Epidermal melanocyte (primary cell): ENCODE results near the gene PCNP.
"Not testable (repeated sequence)": the region's sequence is repeated elsewhere in the genome, so short reads cannot be mapped to it uniquely, and the experiment has no call there.

Experiments used
- DNase-seq: peaks from one replicate; pipeline ENCODE4 v3.0.0; 2011; ENCODE audit warnings: low spot score; ENCODE audit not compliant: insufficient read length

PCNP gene

DNA sequence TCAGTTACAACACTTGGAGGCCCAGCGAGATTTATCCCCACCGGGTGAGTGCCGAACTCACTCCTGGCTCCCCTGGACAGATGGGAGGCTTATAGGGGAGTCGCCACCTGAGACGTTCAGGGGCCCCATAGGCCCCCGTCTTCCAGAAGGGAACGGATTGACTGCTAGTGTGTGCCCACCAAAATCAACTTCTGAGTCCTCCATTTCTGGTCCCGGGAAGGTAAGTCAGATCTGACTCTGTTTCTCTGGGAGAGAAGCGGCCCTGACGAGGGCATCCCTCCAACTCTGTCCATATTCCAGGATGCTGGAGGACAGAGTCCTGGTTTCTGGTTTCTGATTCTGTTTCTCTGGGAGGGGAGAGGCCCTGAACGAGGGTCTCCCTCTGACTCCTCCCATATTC lies 58.6 kb downstream of the PCNP start:
- DNase-seq: no peak

DNA sequence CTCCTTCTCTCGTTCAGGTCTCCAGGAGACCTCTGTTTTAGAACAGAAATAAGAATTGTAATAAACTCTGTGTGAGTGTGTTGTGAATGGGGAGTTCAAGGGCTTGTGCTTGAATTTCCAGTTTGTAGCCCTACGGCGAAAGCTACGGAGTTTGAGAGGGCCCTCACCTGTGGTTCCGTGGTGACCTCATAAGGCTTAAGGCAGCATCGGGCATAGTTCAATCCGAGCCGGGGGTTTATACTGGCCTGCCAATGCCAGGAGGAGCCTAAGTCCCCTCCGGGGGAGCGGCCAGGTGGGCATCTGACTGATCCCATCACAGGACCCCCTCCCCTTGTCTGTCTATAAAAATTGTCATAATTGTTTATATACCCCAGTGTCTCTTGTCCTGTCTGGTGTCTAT lies 59.2 kb downstream of the PCNP start:
- no peak for DNase-seq

DNA sequence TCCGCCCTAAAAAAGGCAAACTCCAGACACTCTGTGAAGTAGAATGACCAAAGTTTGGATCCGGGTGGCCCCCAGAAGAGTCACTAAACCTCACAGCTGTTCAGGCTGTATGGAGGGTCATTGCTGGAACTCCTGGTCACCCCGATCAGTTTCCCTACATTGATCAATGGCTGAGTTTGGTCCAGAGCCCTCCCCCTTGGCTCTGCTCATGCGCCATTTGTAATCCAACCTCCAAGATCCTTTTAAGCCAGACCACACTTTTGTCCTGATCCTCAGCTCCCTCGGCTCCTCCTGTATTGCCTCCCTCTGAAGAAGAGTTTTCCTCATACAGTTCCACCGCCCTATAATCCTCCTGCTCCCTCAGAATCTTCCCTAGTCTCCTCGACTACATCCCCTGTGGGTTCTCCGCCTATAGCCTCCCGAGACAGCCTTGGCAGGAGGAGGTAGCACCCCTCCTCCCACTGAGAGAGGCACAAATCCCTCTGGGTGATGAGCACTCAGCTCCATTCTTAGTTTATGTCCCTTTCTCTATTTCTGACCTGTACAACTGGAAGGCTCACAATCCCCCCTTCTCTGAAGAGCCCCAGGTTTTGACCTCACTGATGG lies 60.7 kb downstream of the PCNP start:
- DNase-seq: no peak

DNA sequence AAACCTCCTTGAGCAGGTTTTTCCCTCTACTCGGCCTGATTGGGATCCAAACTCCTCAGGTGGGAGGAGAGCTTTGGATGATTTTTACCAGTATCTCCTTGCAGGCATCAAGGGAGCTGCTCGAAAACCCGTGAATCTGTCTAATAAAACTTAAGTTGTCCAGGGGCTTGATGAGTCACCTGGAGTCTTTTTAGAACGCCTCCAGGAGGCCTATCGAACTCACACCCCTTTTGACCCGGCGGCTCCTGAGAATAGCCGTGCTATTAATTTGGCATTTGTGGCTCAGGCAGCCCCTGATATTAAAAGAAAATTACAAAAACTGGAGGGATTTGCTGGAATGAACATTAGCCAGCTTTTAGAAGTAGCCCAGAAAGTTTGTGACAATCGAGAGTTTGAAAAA lies 61.4 kb downstream of the PCNP start:
- no peak for DNase-seq

DNA sequence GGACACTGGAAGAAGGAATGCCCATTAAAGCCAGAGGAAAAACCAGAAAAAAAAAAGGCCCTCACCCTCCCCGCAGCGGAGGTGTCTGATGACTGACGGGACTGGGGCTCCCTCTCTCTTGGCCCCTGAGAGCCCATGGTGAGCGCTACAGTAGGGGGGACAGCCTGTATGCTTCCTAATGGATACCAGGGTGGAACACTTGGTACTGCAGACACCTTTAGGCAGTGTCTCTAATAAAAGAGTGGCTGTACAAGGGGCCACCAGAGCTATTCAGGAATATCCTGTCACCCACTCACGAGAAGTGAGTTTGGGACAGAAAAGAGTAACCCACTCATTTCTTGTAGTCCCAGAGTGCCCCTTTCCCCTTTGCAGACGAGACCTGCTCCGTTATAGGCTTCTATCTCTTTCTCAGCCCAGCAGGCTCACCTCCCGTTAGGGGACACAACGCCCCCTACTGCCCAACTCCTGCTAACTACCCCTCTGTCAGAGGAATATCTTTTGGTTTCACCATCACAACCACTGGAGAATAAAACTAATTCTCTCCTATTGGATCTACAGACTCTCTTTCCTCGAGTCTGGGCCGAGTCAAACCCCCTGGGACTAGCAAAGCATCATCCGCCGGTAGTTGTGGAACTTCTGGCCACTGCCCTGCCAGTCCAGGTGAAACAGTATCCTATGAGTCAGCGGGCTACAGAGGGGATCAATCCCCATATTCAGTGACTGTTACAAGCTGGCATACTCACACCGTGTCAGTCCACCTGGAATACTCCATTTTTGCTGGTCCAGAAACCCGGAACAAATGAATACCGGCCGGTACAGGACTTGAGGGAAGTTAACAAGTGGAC lies 62.2 kb downstream of the PCNP start:
- DNase-seq: no peak

DNA sequence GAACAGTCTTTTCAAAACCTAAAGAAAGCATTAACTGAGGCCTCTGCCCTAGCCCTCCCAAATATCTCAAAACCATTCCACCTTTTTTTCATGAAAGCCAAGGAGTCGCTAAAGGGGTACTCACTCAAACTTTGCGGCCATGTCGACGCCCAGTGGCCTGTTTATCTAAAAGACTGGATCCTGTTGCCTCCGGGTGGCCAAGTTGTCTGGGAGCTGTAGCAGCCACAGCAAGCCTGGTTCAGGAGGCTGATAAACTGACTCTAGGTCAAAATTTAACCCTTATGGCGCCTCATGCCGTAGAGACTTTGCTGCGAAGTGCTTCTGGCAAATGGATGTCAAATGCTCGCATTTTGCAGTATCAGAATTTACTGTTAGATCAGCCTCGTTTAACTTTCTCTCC lies 63.5 kb downstream of the PCNP start:
- DNase-seq: no peak

DNA sequence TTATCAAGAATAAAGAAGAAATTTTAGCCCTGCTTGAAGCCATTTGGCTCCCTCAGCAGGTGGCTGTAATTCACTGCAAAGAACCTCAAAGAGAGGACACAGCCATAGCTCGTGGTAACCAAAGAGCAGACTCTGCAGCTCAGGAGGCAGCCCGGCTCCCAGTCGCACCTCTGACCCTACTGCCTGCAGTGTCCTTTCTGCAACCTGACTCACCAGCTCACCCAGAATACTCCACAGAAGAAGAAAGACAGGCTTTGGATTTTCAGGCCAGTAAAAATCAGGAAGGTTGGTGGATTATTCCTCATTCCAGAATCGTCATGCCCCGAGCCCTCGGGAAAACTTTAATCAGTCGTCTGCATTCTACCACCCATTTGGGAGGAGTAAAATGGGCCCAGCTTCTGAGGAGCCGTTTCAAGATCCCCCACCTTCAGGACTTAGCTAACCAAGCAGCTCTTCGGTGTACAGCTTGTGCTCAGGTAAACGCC lies 64.3 kb downstream of the PCNP start:
- DNase-seq: no peak

DNA sequence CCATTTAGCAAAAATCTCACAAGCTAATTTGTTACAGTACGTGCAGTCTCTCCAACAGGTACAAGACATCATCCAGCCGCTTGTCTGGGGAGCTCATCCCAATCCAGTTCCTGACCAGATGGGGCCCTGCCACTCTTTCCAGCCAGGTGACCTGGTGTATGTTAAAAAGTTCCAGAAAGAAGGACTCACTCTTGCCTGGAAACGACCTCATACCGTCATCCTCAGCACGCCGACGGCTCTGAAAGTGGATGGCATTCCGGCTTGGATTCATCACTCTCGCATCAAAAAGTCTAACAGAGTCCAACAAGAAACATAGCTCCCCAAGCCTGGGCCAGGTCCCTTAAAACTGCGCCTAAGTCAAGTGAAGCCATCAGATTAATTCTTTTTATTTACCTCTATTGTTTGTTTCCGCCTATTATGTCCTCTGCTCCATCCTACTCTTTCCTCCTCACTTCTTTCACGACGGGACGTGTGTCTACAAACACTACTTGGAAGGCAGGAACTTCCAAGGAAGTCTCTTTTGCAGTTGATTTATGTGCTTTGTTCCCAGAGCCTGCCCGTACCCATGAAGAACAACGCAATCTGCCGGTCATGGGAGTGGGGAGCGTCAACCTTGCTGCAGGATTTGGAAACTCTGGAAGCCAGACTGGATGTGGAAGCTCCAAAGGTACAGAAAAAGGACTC lies 65.4 kb downstream of the PCNP start:
- DNase-seq: no peak

DNA sequence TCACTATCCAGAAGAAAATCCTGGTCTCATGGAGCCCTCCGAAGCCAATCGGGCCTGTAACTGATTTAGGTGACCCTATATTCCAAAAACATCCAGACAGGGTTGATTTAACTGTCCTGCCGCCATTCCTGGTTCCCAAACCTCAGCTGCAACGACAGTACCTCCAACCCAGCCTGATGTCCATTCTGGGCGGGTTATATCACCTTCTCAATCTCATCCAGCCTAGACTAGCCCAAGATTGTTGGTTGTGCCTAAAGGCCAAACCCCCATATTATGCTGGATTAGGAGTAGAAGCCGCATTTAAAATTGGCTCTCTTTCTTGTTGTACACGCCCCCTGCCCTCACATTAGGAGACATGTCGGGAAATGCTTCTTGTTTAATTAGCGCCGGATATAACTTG lies 66.3 kb downstream of the PCNP start:
- DNase-seq: no peak

DNA sequence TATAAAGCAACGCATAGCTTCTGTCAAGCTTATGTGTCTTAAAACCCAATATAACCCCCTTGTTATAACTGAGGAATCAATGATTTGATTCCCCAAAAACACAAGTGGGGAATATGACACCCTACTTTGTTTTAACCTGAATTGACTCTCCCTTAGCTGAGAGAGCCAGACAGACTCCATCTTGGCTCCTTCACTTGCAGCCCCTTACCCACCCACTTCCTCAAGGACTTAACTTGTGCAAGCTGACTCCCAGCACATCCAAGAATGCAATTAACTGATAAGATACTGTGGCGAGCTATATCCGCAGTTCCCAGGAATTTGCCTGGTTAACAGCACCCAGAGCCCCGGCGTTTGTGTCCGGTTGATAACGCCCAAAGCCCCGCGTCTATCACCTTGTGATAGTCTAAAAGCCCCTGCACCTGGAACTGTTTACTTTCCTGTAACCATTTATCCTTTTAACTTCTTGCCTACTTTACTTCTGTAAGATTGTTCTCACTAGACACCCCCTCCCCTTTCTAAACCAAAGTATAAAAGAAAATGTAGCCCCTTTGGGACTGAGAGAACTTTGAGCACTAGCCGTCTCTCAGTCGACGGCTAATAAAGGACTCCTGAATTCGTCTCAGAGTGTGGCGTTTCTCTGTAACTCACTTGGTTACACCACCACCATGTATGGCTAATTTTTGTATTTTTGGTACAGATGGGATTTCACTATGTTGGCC lies 67.6 kb downstream of the PCNP start:
- DNase-seq: not testable (repeated sequence)

DNA sequence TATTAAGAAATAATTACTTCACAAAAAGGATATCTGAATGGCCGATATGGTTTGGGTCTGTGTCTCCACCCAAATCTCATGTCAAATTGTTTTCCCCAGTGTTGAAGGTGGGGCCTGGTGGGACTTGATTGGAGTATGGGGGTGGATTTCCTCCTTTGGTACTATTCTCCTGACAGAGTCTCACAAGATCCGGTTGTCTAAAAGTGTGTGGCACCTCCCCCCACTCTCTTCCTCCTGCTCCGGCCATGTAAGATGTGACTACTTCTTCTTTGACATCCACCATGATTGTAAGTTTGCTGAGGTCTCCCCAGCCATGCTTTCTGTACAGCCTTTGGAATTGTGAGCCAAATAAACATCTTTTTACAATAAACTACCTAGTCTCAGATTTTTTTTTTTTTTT lies 68.5 kb downstream of the PCNP start:
- no peak for DNase-seq

DNA sequence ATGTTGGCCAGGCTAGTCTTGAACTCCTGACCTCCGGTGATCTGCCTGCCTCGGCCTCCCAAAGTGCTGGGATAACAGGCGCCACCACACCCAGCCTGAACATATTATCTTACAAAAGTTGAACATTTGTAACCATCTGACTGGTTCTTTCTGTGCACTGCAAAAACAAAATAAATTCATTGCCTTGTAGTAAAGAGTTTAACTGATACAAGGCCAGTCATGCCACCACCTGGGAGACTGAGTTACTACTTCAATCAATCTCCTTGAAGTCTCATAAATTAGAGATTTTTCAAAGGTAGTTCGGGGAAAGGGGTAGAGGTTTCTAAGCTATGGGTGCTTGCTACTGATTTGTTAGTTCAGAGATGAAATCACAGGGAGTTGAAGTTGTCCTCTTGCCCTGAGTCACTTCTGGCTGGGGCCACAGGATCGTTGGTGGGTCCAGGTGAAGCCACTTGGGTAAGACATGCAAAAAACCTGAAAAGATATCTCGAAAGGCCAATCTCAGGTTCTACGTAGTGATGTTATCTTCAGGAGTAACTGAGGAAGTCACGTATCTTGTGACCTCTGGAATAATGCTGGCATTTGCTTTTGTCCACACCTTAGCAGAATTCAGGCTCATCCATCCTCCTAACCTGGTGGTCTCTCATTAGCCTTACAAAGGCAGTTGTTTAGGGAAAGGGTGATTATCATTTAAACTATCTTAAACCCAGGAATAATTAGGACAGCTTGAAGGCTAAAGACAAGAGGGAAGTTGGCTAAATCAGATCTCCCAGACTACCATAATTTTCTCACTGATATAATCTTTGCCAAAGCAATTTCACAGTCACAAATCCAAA lies 69.2 kb downstream of the PCNP start:
- no peak for DNase-seq
